Stimulated activated CD8-positive, alpha-beta memory T cell treated with anti-CD3 and anti-CD28 coated beads, Interleukin-4, amount 100 ng/mL, for 4 hours (primary cell): ENCODE data around the gene ZMIZ1.
"Not testable (repeated sequence)": the region's sequence is repeated elsewhere in the genome, so short reads cannot be mapped to it uniquely, and the experiment has no call there.

ENCODE experiments used
- DNase-seq, 2 donors: peaks; one replicate each; pipeline ENCODE4 v3.0.0-alpha.2; 2020; ENCODE audit warnings: low read depth in 2 of 2, low spot score in 1 of 2

The ZMIZ1 gene

DNA sequence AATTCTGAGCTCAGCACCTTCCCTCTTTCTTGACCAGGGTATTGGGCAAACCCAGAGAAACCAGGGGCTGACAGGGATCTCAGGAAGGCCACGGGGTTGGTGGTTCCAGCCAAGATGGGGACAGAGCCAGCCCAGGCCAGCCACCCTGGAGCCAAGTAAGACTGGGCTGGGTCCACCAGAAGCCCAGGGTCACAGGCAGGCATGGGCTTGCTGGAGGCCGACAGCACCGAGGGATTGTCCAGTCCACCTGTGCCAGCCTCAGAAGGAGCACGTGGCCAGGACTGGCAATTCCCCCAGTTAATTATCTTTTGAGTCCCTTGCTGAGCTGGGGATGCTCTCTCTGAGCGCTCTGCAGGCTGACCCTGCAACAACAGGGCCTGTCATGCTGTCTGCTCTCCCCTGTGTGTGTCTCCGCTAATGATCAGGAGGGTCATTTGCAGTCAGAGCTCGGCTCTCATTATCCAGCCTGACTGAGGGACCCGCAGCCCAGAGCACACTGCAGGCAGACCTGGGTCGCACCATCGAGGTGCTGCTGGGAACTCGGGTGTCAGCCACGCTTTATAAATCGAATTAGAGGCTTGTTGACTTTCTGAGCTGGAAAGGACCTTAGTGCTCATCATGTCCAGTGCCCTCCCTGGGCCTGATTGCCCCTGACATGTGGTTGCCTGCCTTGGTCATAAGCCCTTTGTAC, 209.0 kb downstream of the ZMIZ1 start:
- DNase-seq: no peak

DNA sequence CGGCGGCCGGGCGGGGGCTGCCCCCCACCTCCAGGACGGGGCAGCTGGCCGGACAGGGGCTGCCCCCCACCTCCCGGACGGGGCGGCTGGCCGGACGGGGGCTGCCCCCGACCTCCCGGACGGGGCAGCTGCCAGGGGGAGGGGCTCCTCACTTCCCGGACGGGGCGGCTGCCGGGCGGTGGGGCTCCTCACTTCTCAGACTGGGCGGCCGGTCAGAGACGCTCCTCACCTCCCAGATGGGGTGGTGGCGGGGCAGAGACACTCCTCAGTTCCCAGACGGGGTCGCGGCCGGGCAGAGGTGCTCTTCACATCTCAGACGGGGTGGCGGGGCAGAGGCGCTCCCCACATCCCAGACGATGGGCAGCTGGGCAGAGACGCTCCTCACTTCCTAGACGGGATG, 210.3 kb downstream of the ZMIZ1 start:
- DNase-seq: not testable (repeated sequence)

DNA sequence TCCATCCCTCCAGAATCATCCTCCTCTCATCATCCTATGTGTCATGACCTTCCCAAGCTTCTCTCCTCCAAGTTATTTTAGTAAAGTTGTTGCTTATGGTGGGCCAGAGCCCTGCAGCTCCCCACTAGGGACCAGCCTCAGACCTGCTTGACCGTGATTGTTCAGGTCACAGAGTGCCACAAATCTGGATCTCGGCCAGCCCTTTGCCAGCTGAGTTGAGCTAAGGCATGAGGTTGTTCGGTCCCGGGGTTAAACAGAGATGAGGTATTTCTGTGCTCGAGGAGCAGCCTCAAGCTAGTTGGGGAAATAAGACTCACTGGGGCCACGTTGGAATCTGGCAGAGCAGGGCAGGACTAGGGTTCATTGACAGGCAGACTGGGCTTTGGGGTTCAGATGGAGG, 212.2 kb downstream of the ZMIZ1 start:
- DNase-seq: no peak

DNA sequence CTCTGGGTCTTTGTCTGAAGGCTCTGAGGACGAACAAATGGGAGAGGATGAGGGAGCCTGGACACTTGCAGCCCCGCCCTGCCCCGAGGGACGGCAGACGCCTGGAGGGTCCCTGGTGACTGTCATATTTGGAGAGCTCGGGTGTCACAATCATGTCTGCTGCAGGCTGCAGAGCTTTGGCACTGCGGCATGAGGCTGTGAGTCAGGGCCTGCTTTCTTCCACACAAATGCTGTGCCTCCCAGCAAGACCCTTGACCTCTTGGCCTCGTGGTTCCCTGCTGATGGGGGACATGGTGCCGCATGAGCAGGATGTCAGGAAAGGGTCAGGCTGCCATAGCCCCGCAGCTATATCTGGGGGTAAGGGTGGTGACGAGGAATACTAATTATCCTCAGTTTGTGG, 213.6 kb downstream of the ZMIZ1 start:
- DNase-seq: no peak

DNA sequence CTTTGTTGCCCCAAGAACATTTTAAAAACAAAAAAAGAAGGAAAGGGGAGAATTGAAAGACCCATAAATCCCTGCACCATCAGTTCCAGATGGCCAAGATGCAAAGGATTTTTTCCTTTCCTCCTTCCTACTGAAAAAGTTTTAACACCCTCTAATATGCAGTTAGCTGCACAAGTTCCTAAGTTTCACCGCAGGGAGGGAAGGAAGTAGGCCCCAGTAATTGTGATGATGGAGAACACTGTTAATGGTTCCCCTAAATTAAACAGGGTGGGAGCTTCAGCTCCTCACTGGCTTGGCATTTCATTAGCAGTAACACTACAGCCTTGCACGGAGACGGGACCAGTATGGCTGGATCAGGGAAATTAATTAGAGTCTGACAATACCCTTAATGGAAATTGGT, 214.8 kb downstream of the ZMIZ1 start:
- DNase-seq: no peak

DNA sequence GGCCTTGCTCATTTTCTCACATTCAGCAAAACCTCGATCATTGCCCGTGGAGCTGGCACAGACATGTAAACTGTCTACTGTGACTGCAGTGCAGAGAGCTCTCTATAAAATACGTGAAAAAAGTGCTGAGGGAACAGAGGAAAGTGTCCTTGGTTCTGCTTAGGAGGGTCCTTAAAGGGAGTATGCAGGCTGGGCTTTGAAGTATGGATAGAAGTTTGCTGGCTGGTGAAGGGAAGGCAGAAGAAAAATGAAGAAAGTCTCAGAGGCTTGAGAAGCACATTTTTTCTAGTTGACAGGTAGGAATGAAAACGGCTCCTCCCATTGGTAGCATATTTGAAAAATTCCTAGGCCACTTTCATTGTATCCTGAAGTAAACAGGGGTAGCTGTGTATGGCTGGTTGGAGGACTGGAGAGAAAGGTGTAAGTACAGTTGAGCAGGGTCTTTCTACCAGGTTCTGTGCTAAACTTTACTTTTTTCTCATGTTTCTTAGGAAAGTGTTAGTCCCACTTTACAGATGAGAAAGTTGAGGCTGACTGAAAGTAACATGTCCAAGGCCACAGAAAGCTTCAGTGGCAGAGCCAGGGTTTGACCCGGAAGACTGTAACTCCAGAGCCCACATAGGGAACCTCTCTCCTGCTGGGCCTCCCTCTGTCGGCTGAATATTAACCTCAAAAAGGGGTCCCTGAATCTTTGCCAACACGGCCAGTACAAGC, 215.5 kb downstream of the ZMIZ1 start:
- DNase-seq: no peak

DNA sequence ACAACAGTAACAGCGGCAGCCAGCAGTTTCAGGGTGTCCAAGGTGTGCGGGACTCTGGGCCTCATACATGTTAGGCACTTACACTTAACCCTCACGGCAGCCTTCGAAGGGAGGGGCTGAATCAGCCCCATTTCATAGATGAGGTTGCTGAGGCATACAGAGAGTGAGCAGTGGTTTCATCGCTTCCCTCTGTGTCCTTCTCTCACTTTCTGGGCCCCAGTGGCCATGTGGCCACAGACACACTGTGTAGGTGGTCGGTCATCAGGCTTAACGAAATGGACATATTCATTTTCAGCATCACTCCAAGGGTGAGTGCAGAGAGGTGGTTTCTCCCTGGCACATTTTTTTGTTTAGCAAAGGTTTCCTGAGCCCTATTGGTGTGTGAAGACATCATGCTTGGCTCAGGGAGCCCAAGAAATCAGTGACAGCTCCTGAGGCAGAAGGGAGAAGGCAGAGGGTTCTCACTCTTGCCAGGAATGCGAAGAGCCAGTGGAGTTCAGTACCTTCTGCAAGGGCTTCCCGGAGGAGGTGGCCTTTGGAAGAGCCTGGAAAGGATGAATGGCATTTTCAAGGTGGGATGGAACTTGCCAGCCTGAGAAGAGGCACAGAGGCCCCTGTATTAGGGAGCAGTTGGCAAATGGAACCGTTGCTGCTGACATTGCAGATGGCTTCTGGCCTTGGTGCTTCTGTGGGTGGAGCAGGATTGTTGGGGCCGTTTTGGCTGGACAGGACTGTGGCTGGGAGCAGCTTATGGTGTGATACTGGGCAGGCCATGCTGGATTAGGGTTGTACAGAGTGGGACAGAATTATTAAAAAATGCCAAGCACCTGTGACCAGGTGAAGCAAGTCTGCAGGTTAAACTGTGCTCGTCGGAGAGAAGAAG, 216.8 kb downstream of the ZMIZ1 start:
- no peak for DNase-seq

DNA sequence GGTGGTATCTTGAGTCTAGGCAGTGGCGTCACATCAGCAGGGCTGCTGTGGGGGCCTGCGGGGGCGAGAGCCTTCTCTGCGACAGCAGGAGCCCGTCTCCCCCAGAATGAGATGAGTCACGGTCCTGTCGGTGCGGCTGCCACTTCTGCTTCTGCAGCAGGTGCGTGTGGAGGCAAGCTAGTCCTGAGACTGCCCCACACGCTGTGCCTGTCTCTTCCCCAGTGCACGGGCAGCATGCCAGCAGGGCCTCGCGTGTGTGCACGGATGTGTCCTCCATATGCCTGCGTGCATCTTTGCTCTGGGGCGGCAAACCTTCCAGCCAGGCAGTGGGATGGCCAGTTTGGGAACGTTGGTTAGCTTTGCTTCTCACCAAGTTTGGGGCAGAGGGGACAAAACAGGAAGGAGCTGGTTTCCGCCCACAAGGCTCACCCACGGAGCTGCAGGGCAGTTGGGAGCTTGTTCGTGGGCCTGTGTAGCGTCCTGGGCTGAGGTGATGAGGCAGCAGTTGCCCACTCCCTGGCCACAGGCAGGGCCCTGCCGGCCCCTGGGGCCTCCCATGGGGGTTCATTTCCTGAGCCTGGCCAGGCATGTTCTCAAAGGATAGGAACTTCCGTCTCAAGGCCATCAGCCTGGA, 217.7 kb downstream of the ZMIZ1 start:
- DNase-seq: peak; percentile 68 to 88

DNA sequence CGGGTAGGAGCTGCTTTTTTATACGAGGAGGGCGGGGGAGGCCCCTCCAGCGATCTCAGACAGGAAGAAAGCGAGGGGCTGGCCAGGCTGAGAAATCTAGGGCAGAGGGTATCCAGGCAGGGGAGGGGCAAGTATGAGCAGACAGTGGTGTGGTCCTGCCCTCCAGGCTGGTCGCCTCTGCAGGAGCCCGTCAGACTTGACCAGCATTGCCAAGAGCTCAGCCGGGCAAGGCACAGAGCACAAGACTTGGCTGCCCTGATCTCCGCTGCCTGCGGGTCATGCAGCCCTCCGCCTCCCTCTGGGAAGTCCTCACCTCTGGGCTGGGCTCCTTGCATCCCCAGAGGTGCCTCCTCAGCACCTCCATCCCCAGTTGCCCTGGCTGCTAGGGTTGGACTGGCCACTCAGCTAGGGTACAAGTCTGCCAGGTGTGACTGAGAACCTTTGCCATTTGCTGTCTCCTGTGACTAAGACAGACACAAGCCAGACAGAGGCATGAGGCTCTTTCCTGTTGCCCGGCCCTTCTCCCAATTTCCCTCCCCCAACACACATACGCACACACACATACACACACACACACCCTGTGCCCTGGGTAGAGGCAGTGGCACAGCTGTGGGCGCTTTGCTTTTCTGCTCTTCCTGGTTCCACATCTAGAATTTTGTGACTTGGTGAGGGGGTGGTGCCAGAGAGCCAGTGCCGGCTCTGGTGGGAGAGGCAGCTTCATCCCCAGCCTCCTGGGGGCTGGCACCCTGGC, 219.4 kb downstream of the ZMIZ1 start:
- DNase-seq: no peak

DNA sequence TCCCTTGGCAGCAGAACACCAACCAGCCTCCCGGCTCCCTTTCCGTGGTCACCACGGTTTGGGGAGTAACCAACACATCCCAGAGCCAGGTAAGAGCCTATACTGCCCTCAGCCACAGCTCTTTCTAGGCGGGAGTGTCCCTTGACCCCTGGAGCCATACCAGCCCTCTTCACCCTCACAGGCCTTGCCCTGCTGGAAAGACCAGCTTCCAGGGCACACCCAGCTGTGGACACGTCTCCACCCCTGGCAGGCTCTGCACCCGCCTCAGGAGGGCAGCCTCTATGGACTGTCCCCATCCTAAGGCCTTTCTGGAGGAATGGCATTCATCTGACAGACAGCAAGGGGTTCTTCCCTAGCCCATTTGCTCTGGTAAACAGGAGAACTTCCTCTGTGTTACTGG, 221.0 kb downstream of the ZMIZ1 start:
- DNase-seq: no peak

DNA sequence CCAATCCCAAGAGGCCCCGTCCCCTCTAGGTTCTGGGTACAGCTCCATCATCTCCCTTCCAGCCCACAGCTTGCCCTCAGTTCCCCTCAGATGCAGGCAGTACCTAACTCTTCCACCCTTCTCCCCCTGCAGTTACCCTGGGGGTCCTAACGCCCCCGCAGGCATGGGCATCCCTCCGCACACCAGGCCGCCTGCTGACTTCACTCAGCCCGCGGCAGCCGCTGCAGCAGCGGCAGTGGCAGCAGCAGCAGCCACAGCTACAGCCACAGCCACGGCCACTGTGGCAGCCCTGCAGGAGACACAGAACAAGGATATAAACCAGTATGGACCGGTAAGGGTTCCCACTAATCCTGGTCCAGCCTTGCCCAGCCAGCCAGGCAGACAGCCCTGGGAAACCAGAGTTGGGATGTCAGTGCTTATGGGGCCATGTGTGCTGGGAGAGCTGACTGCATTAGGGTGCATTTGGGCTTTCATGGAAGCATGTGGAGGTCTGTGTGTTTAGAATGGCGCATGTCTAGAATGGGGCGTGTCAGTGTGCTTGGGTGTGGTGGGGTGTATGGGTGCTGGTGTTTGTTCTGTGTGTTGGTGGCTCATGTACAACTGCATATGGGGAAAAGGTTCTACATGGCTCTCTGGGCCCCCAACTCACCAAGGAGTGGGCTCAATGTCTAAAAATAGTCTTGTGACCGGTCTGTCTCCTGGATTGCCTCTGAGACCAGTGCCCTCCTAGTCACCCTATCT, 223.4 kb downstream of the ZMIZ1 start:
- no peak for DNase-seq

DNA sequence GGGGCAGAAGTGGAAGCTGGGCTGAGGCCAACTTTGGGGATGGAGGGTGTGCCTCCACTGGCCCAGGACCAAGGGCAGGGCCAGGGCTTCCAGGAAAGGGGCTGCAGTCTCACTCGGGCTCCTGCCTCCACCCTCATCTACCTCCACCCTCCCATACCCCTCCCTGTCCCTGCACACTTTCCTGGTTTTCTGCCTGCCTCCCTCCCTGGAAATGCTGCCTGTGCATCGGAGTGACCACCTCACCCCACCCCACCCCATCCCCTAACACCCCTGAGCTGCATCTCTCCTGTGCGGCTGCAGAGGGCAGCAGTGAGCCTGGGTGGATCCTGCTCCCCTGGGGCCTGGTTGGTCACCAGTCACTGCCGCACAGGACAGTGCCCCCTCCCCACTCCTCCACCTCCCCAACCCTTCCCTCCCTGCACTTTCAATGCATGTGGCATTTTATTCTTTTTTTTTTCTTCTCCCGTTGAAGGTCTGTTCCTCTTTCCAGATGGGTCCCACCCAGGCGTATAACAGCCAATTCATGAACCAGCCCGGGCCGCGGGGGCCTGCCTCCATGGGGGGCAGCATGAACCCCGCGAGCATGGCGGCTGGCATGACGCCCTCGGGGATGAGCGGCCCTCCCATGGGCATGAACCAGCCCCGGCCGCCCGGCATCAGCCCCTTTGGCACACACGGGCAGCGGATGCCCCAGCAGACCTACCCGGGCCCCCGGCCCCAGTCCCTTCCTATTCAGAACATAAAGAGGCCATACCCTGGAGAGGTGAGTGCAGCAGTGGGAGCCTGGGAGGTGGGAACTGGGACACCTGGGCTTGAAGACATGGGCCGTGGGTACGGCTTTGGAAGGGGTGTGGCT, 224.4 kb downstream of the ZMIZ1 start:
- DNase-seq: no peak

DNA sequence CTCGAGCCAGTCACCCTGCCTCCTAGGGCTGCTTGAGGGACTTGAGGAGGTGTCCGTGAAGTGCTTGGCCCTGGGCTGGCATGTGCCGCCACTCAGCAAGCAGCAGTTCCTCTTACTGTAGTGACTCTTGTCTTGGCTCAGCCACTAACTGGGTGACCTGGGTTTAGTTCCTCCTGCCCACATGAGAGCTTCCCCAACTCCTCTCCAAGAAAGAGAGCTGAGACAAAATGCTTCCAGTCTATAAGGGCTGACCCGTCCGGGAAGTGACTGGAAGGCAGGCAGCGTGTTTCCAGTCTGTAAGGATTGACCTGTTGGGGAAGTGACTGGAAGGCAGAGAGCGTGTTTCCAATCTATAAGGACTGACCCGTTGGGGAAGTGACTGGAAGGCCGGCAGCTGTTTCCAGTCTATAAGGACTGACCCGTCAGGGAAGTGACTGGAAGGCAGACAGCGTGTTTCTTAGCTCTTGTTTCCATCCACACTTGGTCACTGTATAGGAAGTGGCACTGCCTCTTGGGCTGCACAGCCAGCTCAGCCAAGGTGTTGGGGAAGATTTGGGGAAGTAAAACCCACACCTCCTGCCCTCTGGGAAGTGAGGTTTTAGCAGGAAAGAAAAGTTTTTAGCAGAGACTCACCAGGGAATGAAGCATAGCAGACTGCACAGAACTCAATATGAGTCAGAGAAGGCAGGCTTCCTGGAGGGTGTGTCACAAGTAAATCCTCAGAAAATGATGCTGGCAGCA, 225.2 kb downstream of the ZMIZ1 start:
- no peak for DNase-seq

DNA sequence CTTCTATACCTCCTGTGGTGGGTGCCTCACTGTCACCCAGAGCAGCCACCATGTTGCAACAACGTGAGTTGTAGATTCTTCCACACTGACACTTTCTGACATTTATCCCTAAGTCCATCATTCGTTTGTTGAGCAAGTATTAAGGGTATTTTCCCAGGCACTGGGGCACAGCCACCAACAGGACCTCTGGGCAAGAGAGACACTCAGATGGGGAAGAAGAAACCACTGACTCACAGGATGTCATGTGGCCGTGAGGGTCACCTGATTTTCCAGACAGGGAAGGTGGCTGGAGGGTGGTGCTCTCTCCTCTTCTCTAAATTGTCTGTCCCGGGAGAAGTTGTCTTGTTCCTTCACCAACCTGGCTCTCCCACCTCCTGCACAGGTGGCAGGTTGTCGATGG, 226.8 kb downstream of the ZMIZ1 start:
- no peak for DNase-seq

DNA sequence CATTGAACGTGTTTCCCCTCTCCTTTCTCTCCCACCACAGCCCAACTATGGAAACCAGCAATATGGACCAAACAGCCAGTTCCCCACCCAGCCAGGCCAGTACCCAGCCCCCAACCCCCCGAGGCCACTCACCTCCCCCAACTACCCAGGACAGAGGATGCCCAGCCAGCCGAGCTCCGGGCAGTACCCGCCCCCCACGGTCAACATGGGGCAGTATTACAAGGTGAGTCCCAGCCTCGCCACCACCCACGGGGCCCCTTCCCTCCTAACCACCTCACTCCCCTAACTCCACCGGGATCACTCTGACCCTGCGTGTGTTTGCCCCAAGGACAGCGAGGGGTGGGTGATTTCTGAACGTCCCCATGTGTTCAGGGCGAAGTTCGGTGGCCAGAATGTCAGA, 227.7 kb downstream of the ZMIZ1 start:
- no peak for DNase-seq

DNA sequence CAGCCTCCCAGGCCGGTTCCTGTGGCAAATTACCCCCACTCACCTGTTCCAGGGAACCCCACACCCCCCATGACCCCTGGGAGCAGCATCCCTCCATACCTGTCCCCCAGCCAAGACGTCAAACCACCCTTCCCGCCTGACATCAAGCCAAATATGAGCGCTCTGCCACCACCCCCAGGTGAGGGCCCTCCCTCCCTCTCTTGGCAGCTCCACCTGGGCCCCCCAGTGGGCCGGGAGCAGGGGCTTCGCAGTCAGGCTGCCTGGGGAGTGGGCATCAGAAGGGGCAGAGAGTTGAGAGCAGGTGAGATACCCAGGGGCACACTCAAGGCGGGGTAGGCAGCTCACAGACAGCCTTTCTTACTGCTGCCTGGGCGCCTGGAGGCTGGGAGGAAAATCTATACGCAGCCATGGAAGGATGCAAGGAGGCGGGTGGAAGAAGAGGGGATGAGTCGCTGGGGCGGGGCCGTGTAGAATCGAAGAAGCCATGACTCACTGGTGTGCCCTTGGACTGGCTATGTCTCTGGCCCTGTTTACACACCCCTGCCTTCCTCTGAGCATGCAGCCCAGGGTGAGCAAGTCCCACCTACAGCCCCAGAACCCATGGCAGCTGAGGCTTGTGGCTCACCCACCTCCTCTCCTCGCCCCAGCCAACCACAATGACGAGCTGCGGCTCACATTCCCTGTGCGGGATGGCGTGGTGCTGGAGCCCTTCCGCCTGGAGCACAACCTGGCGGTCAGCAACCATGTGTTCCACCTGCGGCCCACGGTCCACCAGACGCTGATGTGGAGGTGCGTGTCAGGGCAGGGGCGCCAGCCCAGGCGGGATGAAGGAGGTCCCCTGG, 229.9 kb downstream of the ZMIZ1 start:
- DNase-seq: no peak

DNA sequence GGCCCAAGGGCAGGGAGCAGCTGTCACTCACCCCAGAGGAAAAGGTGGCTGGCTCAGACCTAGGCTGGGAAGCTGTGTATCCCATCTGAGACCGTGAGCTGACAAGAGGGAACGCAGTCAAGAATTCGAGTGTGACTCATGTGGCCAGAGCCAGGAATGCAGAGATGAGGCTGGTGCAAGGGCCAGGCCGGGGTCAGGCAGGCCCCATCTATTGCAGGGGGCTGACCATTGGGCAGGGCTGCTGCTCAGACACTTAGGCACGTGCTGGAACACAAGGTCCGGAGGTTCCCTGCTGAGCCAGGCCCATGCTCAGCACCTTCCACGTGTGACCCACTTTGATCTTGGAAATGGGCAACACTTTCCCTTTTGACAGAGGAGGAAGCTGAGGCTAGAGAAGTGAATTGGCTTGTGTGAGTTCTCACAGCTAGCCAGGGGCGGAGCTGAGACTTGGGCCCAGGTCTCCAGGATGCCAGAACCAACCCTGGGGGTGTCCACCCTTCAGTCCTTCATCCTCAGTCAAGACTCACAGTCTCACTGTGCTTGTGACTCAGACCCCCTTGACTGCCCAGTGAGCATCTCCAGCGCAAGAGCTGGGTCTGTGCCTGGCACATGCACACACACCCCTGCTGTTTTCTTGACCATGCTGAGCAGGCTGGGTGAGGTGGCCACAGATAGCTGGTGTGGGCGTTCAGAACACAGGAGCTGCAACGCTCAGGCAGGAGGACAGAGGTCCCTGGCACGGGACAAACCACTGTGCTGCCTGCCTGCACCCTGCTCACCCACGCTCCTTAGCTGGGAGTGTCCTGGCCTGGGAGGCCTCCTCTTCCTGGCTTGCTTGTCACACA, 230.9 kb downstream of the ZMIZ1 start:
- no peak for DNase-seq
